VCaP (cell line): Measurements from ENCODE around the gene NPFF.

ENCODE experiments used
- H3K27ac ChIP-seq: fragments of 450-650 bp; 2 replicates; pipeline ENCODE4 v1.5.1; 2017
- CTCF ChIP-seq: fragments of 450-650 bp; conservative IDR thresholded peaks from 2 replicates; pipeline ENCODE4 v1.5.1; 2017; ENCODE audit warnings: mild to moderate bottlenecking, moderate library complexity

The NPFF gene

GRCh38 chr12:53504004-53504920 lies 3.0 kb downstream of the NPFF start:
- H3K27ac ChIP-seq, result no peak overlapping the region
- TF ChIP-seq CTCF, result no peak

DNA sequence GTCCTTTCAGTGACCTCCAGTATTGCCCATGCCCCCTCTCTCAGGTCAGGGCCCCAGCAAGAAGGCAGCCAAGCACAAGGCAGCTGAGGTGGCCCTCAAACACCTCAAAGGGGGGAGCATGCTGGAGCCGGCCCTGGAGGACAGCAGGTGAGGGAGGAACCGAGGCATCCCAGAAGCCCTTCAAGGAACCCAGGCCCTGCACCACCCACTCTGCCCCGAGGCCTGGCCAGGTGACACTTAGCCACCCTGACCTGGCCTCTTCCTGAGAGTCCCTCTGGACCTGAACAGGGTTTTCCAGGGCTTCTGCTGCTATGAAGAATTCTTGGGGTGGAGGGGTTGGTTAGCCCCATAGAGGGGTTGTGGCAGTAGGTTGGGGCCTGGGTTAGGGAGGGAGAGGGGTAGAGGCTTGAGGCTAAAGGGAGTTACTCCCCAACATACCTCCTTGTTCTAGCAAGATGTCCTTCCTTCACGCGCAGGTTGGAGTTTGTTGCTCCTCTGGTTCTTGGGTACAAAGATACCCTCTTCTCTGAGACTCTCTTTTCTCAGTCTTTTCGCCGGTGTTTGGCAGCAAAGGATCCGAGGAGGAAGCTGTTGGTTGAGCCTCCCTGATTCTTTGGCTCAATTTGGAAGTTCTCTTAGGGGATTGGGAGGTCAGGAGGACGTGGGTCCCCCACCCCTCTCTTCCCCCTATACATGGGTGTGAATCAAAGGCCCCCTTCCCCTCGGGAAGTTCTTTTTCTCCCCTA lies 4.1 kb downstream of the NPFF start:
- no peak overlapping the region for H3K27ac ChIP-seq
- no peak for TF ChIP-seq CTCF

- TF ChIP-seq CTCF, result no peak
- peak overlapping the region; percentile 99 for H3K27ac ChIP-seq
These were observed 5.0 kb downstream of the NPFF start for GRCh38 chr12:53502331-53502730.

GRCh38 chr12:53501615-53502181 lies 5.6 kb downstream of the NPFF start:
- peak overlapping the region; percentile 99 for H3K27ac ChIP-seq
- TF ChIP-seq CTCF, result no peak

DNA sequence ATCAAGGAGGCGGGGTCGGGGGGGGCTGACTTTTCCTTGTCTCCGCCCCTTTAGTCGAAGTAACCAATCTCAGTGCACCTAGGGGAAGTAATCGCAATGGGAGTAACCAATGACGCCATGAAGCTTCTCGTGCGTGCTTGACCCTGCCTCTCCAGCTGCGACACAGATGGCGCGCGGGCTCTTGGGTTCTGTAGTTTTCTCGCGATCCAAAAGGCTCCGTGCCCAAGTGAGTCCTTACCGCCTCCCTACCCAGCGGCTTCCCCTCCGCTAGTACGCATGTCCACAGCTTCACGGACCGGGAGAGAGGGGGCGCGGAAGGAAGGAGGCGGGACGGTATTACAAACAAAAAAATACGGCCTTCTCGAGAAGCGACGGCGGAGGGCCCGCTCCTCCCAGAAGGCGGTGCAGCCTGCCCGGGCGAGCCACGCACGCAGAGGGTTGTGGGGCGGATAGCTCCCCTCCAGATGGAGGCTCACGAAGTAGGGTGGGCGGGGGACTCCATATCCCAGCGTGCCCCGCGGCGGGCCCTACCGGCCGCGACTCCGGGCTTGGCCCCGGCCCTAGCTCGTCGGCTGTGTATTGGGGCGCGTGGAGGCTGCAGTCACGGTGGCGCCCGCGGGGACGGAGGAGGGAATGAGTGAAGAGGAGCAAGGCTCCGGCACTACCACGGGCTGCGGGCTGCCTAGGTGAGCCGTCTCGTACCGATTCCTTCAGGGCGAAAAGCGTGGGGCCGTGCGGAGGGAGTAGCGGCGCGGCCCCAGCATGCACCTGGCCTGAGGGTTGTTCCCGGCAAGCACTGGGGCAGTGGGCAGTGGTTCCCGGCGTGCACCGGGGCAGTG lies 6.3 kb downstream of the NPFF start, which contains the start of gene TARBP2:
TARBP2 (plus strand) TSS at position 508 of the 839 bp plus-strand sequence; CDS start at position 634, 126 bp downstream.
- TF ChIP-seq CTCF, result no peak
- H3K27ac ChIP-seq, result peak within 1 kb of the TSS; percentile 99

DNA sequence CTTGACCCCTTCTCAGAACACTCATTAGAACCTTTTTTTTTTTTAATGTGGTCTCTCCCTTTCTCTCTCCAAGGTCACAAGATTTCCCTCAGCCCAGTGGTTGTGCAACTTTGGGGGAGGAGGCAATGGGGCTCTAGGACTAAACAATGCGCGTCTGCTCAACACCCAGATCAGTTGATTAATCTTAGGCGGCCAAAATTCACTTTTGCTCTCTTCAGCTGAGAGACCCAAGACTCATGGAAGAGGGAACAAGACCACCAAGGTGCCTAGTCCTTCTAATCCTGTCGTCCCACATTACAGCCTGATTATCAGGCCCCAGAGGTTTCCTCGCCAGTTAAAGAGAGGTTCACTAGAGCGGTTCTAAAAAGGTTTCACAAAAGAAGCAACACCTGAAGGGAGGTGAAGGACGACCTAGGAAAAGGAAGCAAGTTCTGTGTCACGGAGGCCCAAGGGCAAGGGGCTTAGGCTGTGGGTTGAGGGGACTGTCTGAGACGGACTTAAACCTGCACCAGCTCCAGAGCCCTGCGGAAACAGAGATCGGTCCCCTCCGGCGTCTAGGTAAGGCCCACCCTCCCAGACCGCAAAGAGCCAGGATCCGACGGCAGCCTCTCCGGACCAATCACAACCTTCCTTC lies 7.0 kb downstream of the NPFF start:
- no peak for TF ChIP-seq CTCF
- peak overlapping the region; percentile 99 for H3K27ac ChIP-seq
